ENCODE results near the gene IL22RA1.

IL22RA1 gene

DNA sequence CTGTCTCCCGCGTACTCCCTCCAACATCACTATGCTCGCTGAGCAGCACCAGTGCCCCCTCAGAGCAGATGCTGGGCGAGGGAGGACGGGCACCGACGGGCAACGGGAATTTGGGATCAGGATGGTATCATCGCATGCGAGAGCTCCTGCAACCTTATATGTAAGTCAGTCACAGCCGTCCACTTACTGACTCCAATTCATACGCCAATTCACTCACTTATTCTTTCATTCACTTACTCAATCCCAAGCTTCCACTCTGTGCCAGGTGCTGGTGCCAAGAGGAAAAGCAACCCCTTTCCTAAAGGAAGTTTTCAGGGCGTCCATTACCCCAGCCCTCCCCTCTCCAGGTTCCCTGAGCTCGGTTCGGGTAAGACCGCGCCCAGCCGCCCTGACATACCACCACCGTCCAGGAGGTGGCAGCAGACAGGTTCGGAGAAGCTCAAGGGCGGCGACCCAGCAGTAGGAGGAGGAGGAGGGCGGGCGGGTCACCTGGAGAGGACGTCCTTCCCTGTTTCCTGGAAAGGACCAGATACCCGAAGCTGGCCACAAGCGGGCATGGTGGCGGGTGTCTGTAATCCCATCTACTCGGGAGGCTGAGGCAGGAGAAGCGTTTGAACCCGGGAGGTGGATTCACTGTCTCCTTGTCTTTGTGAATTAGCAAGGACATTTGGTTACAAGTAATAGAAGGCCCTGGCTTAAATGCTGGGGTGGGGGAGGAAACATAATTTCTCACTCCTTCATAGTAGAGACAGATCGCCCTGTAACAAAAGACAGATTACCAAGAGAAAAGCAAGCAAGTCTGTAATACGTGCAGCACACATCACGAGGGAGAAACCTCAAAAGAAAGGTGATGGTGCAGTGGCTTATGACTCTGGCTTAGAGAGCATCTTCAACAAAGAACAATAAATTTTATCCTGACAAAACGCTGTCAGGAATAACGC lies 7.6 kb upstream of the IL22RA1 start:
- peak; percentile 45 for DNase-seq (ENCODE audit: low read depth)
- TF ChIP-seq, protein P1, sequence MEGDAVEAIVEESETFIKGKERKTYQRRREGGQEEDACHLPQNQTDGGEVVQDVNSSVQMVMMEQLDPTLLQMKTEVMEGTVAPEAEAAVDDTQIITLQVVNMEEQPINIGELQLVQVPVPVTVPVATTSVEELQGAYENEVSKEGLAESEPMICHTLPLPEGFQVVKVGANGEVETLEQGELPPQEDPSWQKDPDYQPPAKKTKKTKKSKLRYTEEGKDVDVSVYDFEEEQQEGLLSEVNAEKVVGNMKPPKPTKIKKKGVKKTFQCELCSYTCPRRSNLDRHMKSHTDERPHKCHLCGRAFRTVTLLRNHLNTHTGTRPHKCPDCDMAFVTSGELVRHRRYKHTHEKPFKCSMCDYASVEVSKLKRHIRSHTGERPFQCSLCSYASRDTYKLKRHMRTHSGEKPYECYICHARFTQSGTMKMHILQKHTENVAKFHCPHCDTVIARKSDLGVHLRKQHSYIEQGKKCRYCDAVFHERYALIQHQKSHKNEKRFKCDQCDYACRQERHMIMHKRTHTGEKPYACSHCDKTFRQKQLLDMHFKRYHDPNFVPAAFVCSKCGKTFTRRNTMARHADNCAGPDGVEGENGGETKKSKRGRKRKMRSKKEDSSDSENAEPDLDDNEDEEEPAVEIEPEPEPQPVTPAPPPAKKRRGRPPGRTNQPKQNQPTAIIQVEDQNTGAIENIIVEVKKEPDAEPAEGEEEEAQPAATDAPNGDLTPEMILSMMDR (IDR thresholded peaks at IDR 0.05; ENCODE audit: low read depth, low read length, missing control alignments) = peak; percentile 81
- in situ Hi-C loops (cut with HindIII; ENCODE audit: low sequenced_read_pairs) = no loop called here
- H3K4me3 ChIP-seq (ENCODE audit: low read depth, low read length) = no peak overlapping the region

DNA sequence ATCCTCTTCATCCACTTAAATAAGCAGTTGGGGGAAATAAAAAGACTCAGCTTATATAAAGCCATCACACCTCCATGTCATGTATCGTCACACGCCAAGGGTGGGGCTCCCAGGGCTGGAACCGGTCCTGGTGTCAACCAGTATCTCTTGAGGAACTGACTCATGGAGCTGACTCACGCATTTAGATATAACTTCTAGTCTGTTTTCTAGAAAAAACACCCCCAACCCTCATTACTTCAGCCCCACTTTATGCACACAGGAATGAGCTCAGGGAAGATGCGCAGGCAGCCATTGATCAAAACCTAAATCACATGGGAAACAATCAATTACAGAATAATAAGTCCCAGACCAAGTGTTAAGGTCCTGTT lies 6.9 kb upstream of the IL22RA1 start:
- TF ChIP-seq, protein P1 (IDR thresholded peaks at IDR 0.05; ENCODE audit: low read depth, low read length, missing control alignments) = no peak
- in situ Hi-C loops (cut with HindIII; ENCODE audit: low sequenced_read_pairs) = no loop called here
- no peak for DNase-seq (ENCODE audit: low read depth)
- H3K4me3 ChIP-seq (ENCODE audit: low read depth, low read length) = no peak overlapping the region

DNA sequence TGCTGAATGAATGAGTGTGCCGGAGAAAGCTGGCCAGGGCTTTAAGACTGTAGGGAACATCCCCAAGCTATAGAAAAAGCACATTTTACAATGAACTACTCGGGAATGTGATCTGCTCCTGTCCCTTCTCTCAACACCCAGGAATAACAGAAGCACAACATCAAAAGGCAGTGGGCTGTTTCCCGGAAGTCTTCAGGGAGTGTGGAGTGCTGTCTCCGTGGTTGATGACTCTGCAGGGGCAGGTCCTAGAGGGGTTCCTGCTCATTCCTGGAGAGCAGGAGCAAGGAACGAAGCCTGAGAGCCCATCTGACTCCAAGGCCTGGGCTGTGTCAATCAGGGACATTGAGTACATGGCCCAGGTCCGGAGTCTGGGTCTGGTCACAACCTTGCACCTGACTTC lies 4.9 kb upstream of the IL22RA1 start:
- H3K4me3 ChIP-seq (ENCODE audit: low read depth, low read length) = no peak overlapping the region
- TF ChIP-seq, protein P1 (IDR thresholded peaks at IDR 0.05; ENCODE audit: low read depth, low read length, missing control alignments) = no peak
- no peak for DNase-seq (ENCODE audit: low read depth)
- in situ Hi-C loops (cut with HindIII; ENCODE audit: low sequenced_read_pairs) = no loop called here

DNA sequence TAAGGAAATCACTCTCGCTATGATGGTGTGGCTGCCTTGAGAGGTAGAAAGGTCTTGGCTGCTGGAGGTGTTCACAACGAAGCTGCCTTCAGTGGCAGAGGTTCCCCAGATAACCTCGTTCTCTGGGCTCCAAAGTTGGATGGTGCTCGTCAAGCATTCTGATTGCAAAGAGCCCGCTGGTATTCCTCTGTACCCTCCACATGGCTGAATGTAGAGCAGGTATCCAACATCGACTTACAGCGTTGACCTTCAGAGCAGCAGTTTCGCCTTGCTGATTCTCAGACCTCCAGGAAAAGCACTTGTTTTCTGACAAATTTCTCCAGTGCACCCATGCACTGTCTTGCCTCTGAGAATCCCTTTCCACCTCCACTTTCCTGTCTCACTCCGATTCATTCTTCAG lies 4.3 kb upstream of the IL22RA1 start:
- in situ Hi-C loops (cut with HindIII; ENCODE audit: low sequenced_read_pairs) = no loop called here
- no peak overlapping the region for H3K4me3 ChIP-seq (ENCODE audit: low read depth, low read length)
- no peak for DNase-seq (ENCODE audit: low read depth)
- TF ChIP-seq, protein P1 (IDR thresholded peaks at IDR 0.05; ENCODE audit: low read depth, low read length, missing control alignments) = no peak

DNA sequence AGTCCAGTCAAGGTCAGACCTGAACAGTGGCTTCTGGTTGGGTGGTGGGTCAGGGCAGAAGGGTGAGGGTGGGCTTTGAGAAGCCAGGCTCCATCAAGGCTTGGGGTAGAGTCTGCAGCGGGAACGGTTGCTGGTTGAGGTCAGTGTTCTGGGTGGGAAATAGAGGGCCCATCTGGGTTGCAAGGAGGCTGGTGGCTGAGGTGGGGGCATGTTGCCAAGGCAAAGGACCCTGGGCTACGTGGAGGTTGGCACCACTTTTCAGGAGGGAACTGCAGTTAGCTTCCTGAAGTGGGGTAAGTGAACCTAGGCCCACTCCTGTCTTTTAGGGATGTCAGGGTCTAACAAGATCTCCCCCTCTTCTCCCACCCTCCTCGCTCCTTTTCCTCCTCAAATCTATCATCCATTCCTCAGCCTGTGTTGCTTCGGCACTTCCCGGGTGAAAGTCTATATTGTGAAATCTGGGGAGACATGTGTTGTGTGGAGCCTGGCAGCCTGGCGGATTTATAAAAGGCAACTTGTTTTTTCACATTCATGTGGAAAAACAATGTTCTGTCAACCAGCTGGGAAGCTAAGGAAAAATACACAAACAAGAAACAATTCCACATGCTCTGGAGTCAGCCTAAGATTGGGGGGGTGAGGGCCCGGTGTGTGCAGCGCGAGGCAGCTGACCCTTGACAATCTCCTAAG lies 1.5 kb downstream of the IL22RA1 start:
- TF ChIP-seq, protein P1 (IDR thresholded peaks at IDR 0.05; ENCODE audit: low read depth, low read length, missing control alignments) = no peak
- DNase-seq (ENCODE audit: low read depth) = no peak
- H3K4me3 ChIP-seq (ENCODE audit: low read depth, low read length) = no peak overlapping the region
- in situ Hi-C loops (cut with HindIII; ENCODE audit: low sequenced_read_pairs) = no loop called here

DNA sequence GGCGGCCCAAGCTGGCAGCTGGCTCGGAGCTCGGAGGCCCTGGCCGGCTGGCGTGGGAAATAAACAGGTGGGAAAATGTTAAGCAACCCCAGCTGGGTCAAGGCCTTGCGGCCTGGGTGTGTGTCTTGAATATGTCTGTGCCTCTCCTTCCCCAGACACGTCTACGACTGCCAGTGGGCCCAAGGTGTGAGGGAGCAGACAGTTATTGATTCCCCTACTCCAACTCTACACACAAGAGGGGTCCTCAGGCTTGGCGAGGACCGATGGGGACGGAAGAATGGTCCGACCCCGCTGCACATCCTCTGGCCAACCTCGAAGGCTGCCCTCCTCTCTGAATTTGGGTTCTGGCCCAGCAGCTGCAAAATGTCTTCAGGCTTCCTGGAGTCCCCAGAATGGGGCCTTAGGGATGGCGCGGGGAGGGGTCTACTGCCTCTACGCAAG lies 2.2 kb downstream of the IL22RA1 start:
- DNase-seq (ENCODE audit: low read depth) = no peak
- H3K4me3 ChIP-seq (ENCODE audit: low read depth, low read length) = no peak overlapping the region
- in situ Hi-C loops (cut with HindIII; ENCODE audit: low sequenced_read_pairs) = no loop called here
- TF ChIP-seq, protein P1 (IDR thresholded peaks at IDR 0.05; ENCODE audit: low read depth, low read length, missing control alignments) = no peak

Measured in astrocyte of the cerebellum (primary cell).